ENCODE results near the gene CSTF2.
"Not testable (repeated sequence)": the region's sequence is repeated elsewhere in the genome, so short reads cannot be mapped to it uniquely, and the experiment has no call there.

The CSTF2 gene

GRCh38 chrX:100819837-100820666, at the start of gene CSTF2:
Gene CSTF2 (plus strand): TSS chrX:100820391. CDS start chrX:100820417, 26 bp downstream.
- DNase-seq (ENCODE audit: extremely low read depth in 1 of 2, low read depth in 1 of 2), result peak; percentile 32 to 63

GRCh38 chrX:100796371-100796770, 23.8 kb upstream of the CSTF2 start:
- not testable (repeated sequence) for DNase-seq (ENCODE audit: extremely low read depth in 1 of 2, low read depth in 1 of 2)

- DNase-seq (ENCODE audit: extremely low read depth in 1 of 2, low read depth in 1 of 2), result no peak
Observed at GRCh38 chrX:100797359-100797758, 22.8 kb upstream of the CSTF2 start.

- DNase-seq (ENCODE audit: extremely low read depth in 1 of 2, low read depth in 1 of 2), result no peak
Observed at GRCh38 chrX:100798484-100799214, 21.5 kb upstream of the CSTF2 start.

- no peak for DNase-seq (ENCODE audit: extremely low read depth in 1 of 2, low read depth in 1 of 2)
Observed at GRCh38 chrX:100802843-100803242, 17.3 kb upstream of the CSTF2 start.

- DNase-seq (ENCODE audit: extremely low read depth in 1 of 2, low read depth in 1 of 2), result no peak
Observed at GRCh38 chrX:100804780-100805179, 15.4 kb upstream of the CSTF2 start.

- not testable (repeated sequence) for DNase-seq (ENCODE audit: extremely low read depth in 1 of 2, low read depth in 1 of 2)
Observed at GRCh38 chrX:100808265-100808664, 11.9 kb upstream of the CSTF2 start.

- no peak for DNase-seq (ENCODE audit: extremely low read depth in 1 of 2, low read depth in 1 of 2)
Observed at GRCh38 chrX:100812216-100813158, 7.7 kb upstream of the CSTF2 start.

GRCh38 chrX:100817340-100817739, 2.9 kb upstream of the CSTF2 start:
- DNase-seq (ENCODE audit: extremely low read depth in 1 of 2, low read depth in 1 of 2), result no peak

- DNase-seq (ENCODE audit: extremely low read depth in 1 of 2, low read depth in 1 of 2), result peak in 1 of 2 donors; percentile 2
Observed at GRCh38 chrX:100819534-100819836, 706 bp upstream of the CSTF2 start.

GRCh38 chrX:100829730-100830129, 9.5 kb downstream of the CSTF2 start:
- no peak for DNase-seq (ENCODE audit: extremely low read depth in 1 of 2, low read depth in 1 of 2)

GRCh38 chrX:100830143-100830542, 10.0 kb downstream of the CSTF2 start:
- no peak for DNase-seq (ENCODE audit: extremely low read depth in 1 of 2, low read depth in 1 of 2)

- no peak for DNase-seq (ENCODE audit: extremely low read depth in 1 of 2, low read depth in 1 of 2)
Observed at GRCh38 chrX:100830547-100830946, 10.4 kb downstream of the CSTF2 start.

GRCh38 chrX:100831219-100831946, 11.2 kb downstream of the CSTF2 start:
- DNase-seq (ENCODE audit: extremely low read depth in 1 of 2, low read depth in 1 of 2), result no peak

GRCh38 chrX:100850317-100850716, 30.1 kb downstream of the CSTF2 start:
- no peak for DNase-seq (ENCODE audit: extremely low read depth in 1 of 2, low read depth in 1 of 2)

GRCh38 chrX:100852810-100853209, 32.6 kb downstream of the CSTF2 start:
- no peak for DNase-seq (ENCODE audit: extremely low read depth in 1 of 2, low read depth in 1 of 2)

- DNase-seq (ENCODE audit: extremely low read depth in 1 of 2, low read depth in 1 of 2), result no peak
Observed at GRCh38 chrX:100863326-100863864, 43.2 kb downstream of the CSTF2 start.

GRCh38 chrX:100864657-100865391, 44.6 kb downstream of the CSTF2 start:
- DNase-seq (ENCODE audit: extremely low read depth in 1 of 2, low read depth in 1 of 2), result no peak

GRCh38 chrX:100868273-100868672, 48.1 kb downstream of the CSTF2 start:
- no peak for DNase-seq (ENCODE audit: extremely low read depth in 1 of 2, low read depth in 1 of 2)

GRCh38 chrX:100870527-100870926, 50.3 kb downstream of the CSTF2 start:
- DNase-seq (ENCODE audit: extremely low read depth in 1 of 2, low read depth in 1 of 2), result no peak
